Stimulated activated CD8-positive, alpha-beta memory T cell treated with anti-CD3 and anti-CD28 coated beads, Interleukin-12 subunit alpha, Interleukin-12 subunit beta, amount 100 ng/mL, for 1 hour (primary cell): ENCODE data around the gene MDM1.

ENCODE experiments used
- DNase-seq: peaks from one replicate; pipeline ENCODE4 v3.0.0-alpha.2; 2020; ENCODE audit warnings: low read depth

The MDM1 gene

GRCh38 chr12:68331869-68332727, at the start of gene MDM1:
TSS of gene MDM1 (minus strand) at chr12:68332362. CDS start at chr12:68332245, 117 bp downstream.
- peak; percentile 93 for DNase-seq

DNA sequence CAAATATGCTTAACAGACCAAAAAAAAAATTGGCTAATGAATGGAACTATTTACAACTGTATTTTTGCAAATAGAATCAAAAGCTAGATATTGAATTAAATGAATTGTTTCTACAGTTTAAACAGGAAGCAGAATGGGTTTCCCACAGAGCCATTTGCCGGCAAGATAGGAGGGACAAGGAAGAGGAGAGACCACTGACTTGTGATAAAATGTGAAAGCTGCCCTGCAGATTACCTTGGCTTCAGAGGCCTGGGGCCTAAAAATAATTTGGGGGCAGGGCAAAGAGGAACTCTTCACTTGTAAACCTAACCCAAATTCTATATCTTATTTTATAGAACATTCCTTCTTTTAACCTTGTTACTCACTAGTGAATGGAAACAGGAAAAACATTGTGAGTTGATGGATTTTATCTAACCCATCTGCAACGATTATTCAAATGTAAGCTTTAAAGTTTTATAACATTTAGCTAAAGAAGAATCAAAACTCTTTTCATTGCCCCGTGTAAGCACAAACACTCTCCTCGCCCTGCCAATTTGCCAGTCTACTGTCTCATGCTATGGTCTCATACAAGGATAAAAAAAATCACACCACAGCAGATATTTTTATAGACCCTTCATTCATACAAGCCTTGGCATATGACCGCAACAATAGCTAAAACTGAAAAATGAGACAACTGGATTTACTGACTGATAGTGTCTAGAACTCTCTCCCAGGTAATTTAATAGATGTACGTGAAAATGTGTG, 49.5 kb upstream of the MDM1 start:
- no peak for DNase-seq

GRCh38 chr12:68378872-68379606, 46.9 kb upstream of the MDM1 start:
- DNase-seq: no peak

- no peak for DNase-seq
Observed at GRCh38 chr12:68377881-68378280, 45.7 kb upstream of the MDM1 start.

- no peak for DNase-seq
Observed at GRCh38 chr12:68376901-68377300, 44.7 kb upstream of the MDM1 start.

DNA sequence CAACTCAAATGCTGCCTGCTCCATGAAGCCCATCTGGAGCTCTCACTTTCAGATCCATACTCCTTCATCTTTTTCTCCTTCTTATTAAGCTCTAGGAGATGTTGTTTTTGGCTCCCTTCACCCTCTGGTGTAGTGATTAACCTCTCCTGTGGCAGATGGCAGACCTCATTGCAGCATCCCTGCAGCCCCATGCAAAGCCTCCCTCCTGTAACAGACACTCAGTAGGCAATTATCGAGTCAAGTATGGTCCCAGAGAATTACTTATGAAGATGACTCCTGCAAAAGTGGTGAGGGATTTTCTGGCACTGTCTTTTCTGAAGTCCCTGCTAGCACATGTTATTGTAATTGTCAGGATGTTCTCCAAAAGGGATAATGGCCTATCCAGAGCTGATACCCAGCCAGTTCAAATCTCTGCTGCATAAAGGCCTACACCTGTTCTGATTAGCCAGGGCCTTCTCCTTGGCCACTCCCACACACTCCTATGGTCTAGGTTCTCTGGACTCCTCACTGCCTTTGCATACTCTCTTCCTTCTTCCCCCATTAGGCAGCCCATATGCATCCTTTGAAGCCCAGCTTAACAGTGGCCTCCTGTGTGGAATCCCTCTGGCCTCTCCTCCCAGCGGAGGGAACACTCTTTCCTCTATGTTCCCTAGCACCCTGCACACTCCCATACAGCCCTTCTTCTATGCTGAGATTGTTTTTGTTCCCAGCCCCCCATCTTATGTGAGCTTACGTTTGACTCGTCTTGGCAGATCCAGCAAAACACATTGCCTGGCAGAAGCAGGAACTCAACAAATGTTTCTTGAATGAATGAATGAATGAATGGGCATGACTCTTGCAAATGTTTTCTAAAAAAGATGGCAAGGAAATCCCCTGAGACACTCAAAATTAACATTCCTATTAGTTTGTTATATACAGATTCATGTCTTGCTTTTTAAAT, 43.9 kb upstream of the MDM1 start:
- no peak for DNase-seq

- DNase-seq: no peak
Observed at GRCh38 chr12:68374307-68374982, 42.3 kb upstream of the MDM1 start.

- DNase-seq: no peak
Observed at GRCh38 chr12:68370667-68371066, 38.5 kb upstream of the MDM1 start.

DNA sequence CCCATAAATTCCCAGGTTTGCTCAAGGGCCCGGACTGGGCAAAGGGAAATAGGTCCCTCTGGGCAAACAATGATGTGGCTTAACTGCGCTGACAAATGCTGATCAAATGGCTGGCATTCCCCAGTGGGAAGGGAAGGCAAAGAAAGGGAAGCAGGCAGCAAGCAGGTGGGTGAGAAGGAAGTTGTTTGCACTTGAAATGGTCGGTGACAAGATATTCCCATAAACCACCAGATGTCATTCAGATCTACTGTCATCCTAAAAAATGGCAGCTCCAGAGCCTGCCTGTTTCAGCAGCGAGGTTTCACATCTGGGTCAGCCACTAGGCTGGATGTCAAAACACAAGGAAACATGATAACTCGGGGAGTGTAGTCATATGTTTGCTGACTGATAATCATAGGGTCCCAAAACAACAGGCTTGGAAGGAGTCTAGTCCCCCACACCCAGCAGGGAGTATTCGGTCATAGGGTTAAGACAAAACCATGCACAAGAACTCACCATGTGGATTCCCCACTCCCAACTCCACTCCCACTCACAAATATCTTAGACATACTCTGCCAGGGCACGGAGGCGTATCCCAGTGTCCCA, 37.9 kb upstream of the MDM1 start:
- DNase-seq: no peak

DNA sequence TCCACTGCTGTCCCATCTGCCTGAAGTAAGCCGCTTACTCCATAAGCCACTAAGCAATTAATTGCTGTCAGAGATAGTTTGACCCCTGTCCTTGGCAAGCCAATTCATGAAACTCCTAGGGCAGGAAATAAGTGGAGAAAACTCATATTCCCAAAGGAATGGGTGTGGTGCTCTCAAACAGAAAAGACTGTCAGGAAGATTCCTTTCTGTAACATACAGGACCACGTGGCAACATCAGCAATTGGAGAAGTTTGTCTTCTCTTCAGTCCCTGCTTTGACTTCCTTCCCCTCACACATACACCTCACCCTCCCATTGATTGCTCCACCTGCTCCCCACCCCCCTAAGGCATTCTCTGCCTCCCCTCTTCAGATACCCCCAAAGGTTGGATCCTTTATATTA, 36.2 kb upstream of the MDM1 start:
- no peak for DNase-seq

GRCh38 chr12:68367903-68368302, 35.7 kb upstream of the MDM1 start:
- no peak for DNase-seq

DNA sequence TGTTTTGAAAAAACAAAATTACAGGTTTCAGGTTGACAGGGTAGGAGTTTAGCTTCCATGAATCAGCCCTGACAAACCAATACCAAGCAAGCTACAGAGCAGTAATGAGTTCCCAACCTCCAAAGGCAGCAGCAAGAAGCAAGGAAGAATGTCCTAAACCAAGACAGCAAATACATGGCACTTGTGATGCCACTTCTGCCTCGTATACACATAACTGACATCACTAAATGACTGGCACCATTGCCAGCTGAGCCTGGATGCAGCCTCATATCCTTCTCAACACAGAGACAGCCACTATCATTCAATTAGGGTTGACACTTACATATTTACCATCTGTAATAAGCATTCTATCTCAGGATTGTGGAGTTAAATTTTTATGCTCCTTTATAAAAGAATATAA, 35.0 kb upstream of the MDM1 start:
- DNase-seq: no peak

DNA sequence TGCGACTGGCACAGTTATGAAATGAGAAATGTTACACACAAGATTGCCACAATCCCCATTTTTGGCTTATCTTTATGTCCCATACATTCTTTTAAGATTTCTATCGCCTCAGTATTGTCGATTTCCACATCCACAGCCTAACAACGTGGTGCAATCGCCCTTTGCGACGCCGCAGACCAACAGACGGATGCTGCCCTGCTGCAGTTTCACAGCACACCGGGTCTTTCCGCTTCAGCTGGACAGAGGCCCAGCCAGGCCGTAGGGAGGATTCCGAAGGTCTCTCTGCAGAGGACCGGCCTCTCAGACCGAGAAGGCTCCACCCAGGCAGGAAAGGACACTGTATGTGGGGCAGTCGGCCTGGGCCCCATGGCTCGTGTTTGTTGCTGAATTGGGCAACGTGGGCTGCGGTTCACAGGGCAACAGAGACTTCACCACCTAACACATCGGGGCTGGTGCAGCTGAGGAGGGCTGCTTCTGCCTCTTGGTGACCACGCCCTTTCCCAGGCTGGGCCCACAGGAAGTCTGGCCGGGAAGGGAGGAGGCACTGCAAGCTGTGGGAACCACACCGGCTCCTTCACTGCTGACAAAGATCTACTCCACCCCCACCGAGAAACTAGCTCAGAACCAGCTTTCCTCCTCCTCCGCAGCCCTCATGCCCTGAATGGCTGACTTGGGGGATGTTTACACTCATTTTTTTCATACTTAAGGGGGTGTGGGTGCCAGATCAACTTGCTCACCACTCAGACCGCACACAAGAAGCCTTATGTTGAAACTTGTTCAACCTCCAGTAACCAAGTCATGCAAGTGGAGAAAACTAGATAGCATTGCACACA, 32.9 kb upstream of the MDM1 start:
- DNase-seq: peak; percentile 65

DNA sequence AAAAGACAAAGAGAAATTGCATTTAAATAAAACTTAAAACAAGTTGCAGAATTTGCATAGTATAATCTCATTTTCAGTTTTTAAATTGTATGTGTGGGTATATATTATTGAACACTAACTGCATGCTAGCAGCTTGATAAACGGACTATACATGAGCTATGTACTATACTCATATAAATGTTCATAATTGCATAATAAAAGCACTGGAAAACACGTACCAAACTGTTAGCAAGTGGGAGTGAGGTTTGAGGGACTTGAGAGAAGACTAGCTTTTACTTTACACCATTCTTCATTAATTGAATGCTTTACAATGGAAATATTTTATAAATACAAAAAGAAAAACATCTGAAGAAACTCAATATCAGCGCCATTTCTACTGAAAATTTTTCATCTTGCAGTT, 32.2 kb upstream of the MDM1 start:
- no peak for DNase-seq

- DNase-seq: no peak
Observed at GRCh38 chr12:68361953-68362352, 29.8 kb upstream of the MDM1 start.

DNA sequence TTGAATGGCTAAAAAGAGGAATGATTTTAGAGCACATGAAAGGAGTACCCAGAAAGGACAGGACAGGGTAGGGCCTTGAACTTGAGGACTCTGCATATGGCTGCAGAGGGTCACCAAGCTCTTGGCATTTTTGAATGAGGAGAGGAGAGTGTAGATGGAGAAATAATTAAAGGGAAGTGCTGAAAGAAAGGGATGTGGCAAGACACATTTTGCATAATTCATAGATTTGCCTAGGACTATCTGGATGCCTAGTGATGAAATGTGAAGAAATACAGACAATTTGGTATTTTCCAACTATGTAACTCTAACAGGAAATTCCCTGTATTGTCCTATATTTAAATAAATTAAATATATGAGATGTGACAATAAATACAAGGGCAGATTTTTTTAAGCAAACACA, 27.5 kb upstream of the MDM1 start:
- DNase-seq: no peak

- DNase-seq: peak; percentile 58
Observed at GRCh38 chr12:68358532-68359485, 26.6 kb upstream of the MDM1 start.

- DNase-seq: no peak
Observed at GRCh38 chr12:68356986-68357385, 24.8 kb upstream of the MDM1 start.
